Islet precursor cell (in vitro differentiated cells): ENCODE measurements around the gene TRIM25.

Source experiments
- DNase-seq: peaks from one replicate; pipeline ENCODE4 v3.0.0-alpha.2; 2018

Gene TRIM25

DNA sequence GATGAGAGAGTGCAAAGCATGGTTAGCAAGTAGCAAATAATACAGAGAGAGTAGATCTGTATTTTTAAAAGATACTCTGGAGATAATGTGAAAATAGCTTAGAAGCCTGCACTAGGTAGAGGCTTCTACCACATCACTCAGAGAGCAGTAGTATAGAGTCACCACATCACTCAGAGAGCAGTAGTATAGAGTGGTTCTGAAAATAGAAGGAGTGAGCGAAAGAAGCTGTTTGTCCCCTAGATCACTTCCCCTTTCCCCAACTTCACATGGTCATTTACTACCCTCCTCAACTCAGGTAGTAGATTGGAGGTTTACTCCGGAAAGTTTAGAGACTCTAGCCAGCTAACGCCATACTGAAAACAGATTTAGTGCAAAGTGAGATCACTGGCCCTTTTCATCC lies 62.8 kb downstream of the TRIM25 start:
- DNase-seq, result no peak

DNA sequence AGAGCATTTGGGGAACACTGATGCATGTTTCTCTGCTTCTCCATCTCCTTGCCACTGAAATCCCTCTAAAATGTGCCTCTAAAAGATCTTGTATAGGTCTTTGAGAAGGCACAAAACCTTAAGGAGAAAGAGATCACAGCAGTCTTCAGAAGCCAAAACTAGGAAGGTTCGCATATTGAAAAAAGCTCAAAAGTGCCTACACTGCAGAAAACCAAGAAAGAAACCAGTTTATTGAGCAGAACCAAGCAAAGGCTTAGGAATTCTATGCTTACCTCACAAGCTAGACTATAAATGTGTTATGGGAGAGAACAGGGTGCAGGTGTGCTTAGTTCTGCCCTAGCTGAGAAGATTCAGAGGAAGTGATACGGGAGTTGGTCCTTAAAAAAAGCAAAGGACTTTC lies 63.3 kb downstream of the TRIM25 start:
- no peak for DNase-seq

DNA sequence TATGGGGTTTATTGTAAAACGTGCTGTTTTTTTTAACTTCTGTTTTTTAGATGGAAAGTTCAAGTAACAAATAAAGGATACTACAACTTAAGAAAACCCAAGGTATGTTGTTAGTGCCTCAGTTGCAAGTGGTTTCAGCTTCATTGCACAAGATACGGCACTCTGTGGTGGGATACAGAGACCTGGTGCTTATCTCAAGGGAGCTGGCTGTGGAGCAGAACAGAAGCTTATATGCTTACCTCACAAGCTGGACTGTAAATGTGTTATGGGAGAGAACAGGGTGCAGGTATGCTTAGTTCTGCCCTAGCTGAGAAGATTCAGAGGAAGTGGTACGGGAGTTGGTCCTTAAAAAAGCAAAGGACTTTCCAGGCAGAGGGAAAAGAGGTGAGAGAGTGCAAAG lies 64.7 kb downstream of the TRIM25 start:
- DNase-seq, result no peak

DNA sequence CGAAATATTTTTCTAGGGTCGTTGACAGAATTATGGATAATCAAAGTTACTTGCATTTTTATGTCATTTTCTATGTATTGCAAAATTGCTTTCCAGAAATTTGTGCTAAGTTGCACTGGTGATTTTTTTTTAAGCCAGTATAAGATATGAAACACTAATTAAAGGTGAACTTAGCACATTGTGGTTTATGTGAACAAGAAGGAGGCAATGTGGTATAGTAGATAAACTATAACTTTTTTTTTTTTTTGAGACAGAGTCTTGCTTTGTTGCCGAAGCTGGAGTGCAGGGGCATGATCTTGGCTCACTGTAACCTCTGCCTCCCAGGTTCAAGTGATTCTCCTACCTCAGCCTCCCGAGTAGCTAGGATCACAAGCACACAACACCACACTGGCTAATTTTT lies 66.7 kb downstream of the TRIM25 start:
- no peak for DNase-seq

DNA sequence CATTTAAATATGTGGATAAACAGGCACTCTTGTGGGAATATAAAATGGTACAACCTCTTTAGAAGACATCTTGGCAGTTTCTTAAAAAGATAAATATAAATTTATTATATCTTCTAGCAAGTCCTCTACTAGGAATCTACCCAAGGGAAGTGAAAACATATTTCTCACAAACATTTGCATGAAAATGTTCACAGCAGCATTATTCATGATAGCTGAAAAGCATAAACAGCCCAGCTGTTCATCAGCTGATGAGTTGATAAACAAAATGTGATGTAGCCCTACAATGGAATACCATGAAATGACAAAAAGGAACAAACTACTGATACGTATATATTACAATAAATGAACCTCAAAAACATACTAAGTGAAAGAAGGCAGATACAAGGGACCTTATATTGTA lies 67.9 kb downstream of the TRIM25 start:
- DNase-seq, result no peak

DNA sequence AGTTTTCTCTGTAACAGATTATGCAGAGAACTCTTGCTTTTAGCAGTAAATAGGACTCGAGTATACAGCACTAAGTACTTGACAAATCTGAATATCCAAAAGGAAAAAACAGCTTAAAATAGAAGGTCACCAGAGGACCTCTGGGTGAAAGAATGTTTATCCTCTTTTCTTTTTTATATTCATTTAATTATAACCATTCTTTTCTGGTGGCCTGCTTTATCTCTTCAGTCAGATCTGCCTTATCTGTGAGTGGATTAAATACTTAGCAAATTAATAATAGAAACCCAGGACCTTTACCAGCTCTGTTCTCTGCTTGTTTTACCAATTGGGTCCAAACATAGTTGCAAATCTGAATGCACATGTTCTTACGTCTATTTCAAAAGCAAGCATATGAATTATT lies 71.3 kb downstream of the TRIM25 start:
- DNase-seq, result no peak

DNA sequence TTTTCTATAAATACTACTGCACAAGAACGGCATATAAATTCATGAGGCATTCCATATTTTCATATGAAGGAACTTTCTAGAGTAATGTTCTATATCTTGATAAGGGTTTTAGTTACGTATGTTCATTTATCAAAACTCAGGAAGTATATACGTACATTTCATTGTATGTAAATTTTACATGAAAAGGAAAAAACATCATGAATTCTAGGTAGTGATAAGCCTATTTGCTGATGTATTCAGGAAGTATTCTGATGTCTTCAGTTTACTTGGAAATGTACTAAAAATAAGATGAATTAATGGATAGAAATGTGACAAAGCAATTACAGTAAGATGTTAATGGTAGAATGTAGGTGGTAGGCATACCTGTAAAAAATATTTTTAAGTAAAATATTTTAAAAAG lies 75.2 kb downstream of the TRIM25 start:
- DNase-seq, result no peak
